ENCODE data around the gene VSIR.

Gene VSIR

DNA sequence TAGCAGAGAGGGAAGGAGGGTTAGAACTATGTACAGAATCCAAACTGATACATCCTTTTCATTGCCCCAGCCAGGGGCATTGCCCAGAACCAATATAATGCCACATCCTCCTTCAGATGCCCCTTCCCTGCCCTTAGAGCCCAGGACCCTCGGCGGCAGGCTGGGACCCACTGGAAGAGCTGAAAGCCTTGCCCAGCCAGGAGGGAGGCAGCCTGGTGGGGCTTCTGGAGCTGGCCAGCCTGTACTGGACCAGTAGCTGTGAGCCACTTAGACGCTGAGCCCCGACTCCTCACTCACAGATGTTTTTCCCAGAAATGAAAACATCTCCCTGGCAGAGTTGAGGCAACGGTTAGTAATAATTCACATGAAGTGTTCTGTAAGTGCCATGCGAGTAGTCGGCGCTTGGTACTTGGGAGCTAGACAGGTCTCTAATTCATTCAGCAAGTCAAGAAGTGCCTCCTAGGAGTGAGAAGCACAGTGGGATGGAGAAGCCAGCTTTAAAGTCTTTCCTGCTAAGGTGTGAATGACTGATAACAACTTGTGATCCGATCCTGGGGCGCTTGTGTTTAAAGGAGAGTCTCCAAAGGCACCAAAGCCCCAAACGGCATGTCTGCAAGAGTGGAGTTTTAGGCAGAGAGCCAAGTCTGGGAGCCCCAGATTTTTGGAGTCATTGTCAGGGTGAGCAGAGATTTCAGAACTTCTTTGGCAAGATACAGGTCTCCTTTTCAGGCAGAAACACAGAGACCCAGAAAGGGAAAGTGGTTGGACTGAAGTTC is 9.8 kb downstream of the VSIR start:
- FAIRE-seq: no peak

DNA sequence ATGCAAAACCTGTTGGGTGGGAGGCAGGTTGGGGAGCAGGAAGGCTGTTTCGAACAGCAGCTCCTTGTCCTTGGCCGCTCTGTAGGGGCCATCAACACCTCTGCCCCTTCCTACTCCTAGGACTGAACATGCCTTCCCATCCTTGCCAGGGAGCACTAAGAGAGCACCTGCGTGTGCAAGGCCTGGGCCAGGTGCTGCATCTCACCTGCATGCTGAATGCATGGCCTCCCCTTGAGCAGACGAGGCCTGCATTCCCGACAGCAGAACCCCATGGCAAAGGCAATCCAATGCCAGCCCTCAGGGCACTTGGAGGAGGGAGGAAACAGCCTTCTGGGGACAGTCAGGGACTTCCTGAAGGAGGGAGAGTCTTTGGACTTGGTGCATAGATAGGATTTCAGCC is 11.0 kb downstream of the VSIR start:
- no peak for FAIRE-seq

DNA sequence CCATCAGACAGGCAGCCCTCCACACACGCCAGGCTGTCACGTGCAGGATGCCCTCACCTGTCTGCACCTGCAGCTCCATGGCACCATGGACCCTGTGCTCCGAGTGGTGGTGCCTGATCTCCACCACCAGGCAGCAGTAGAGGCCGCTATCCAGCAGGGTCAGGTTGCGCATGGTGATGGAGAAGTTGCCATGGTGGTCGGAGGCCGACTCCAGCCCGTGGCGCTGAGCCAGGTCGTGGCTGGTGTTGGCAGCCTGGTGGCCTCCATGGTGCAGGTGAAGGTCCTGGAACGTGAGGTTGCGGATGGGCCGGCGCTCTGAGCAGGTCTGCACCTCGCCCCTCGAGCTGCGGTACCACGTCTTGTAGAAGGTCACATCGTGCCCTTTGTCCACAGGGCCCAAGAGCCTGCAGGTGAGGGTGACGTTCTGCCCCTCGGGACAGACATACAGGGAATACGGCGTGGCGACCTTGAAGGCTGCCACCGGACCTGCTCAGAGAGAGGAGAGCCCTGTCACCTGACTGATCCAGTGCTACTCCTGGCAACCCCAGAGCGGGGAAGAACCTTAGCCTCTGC is 11.7 kb downstream of the VSIR start:
- FAIRE-seq: no peak

DNA sequence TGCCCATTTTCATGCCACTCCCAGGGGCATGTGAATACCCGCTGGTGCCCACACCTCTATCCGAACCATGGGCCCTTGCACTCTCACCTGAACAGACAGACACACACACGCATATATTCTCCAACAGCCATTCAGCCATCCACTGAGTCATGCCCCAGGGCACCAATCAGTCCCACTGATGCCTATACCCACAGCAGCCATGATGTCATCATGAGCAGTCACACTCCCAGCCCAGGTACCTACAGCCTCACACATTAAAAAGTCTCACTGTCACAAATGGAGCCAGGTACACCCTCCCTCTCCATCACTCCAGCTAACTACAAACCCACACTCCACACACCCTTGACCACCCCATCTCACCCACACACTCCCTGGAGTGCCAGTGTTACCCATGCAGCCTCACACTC is 12.2 kb downstream of the VSIR start:
- no peak for FAIRE-seq

DNA sequence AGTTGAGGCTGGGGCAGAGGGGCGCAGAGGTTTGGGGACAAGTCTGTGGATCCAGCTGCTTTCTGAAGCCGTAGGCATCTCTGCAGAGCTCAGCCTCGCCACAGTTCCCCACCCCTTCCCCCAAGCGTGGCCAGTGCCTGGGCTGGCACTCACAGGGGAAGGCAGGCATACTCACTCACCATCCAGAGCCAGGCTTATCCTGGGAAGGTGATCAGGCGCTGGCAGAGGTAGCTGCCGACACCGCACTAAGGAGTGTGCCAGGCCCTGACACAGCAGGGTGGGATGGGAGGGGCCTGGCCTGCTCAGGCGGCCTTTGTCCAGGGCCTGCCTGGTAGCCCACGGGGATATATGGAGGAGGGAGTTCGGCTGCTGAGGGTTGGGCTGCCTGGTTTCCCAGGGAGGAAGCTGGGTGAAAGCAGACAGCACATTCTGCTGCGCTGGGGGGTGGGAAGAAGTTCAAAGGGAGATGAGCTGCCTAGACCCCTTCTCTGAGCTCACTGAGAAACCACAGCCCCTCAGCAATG is 15.9 kb downstream of the VSIR start:
- no peak for FAIRE-seq

DNA sequence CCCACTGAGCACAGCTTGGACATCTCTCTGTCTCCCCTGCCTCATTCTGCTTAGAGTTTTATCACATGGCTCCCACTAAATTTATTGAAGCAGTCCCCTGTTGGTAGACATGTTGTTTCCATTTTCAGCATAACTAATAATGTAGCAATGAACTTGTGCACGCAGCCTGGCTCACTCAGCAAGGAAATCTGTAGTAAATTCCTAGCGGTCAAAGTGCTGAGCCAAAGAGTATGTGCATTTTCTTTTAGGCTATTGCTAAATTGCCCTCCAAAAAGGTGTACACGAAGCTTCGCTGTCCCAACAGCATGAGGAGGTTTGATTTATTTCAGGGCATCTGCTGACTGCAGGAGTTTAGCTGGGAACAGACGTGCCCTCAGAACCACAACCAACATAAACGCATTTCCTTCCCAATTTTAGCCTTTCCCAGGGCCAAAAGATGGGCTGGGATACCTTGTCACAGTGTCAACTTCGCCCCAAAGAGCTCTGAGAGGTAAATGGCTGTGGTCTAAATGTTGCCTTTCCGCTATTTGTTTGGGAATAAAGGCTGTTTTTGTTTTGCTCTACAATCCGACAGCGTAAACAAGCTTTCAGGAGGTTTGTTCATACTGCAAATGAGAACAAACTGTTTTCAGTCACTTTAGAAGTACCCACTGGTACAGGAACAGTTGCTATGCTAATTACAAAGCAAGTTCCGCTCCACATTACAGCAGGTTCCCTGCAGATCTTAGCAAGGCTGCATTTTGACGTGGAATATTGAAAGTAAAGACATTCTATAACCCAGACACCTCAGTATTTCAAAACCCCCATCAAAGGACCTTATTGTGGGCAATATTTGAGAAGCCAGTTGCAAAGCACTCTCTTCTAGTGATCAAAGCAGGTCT is 16.8 kb downstream of the VSIR start:
- no peak for FAIRE-seq

DNA sequence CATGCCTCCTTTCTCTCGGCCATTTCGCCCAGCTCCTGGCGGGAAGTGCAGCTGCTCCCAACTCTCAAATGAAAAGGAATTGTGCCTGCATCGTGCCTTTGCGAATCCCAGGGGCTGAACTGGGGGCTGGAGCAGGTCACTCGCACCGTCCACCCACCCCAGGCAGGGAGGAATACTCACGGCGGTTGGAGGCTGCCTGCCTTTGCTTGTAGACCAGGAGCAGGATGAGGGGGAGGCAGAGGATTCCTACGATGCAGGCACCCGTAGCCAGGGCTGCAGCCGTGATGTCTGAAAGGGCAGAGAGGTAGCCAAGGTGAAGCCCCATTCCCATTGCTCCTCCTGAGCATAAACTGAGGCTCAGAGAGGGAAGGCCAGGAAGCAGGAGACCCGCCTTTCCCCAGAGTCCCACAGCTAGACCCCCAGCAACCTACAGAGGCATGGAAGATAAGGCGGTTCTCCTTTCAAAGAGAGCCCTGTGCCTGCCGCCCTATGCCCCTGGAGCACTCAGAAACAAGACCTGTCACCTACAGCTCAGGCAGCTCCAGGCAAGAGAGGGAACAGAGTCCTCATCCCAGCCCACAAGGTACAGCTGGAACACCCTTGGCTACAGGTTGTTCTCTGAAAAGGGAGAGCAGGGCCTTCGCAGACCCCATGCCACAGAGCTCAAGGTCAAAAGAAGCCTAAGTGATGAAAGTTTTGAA is 18.0 kb downstream of the VSIR start:
- no peak for FAIRE-seq

DNA sequence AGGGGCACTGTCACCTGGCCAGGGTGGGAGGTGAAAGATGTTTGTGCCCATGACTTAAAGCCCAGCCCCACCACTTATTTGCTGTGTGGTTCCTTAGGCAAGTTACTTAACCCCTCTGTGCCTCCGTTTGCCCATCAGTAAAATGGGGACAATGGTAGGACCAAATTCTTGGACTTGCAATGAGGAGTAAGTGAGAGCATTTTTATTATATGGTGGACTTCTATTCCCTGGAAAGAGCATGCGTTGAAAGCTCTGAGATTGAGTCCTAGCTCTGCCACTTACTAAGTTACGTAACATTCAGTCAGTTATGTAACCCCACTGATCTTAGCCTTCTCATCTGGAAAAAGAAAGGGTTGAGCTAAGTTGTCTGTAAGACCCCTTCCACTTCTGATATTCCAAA is 18.8 kb downstream of the VSIR start:
- FAIRE-seq: no peak

DNA sequence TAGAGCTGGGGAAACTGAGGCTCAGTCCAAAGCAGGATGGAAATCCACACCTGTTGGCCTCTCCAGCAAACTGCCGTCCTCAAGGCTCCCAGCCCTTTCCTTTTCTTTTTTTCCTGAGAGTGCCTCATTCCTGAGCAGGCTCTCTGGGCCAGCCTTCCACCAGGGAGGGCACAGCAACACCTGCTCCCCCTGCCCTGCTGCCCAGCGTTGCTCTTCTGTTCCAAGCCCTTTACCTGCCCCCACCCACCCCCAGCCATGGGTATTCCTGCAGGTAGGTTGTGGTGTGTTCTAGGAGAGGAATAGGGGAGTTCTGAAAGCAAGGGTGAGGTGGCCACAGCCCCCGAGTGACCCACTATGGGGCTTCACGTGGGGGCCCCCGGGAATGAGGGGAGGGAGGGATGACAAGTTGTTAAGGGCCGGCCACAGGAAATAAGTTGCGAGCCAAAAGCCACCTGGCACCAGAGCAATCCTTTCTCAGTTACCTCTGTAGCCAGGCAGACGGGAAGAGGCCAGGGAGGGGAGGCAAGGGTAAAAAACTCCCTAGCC is 19.3 kb downstream of the VSIR start:
- no peak for FAIRE-seq

DNA sequence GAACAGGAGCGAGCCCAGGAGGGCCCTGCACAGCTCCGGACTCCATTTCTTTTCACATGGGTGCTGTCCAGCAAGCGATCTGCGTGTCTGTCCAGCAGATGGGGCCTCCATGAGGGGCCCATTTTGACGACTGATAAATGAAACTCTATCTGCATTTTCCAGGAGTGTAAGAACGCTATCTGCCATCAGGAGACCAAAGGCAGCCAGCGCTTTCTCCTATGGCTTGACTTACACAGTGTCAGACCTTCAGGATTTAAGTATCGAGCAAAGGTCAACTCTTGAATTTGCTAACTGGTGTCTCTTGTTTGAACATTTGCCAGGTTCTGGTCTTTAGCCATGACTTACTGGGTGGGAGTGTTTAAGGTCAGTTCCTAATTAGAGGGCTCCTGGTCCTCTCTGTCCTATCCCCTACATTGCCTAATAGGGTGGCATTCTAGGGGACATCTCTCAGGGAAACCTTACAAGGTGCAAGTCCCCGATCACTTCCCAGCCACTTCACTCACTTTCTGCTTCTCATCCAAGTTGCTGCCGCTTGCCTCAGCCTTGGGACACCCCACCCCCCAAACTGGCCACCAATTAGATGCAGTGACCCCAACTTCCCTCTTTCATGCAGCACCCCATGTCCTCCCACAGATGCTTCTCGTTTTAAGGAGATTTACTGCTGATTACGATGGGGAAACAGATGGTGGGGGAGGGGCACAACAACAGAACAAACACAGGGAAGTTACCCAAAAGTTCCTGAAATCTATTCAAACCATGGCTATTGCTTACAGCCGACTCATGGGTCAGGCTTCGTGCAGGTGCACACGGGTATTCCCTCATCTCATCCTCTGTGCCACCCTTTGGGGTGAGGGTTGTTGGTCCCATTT is 20.0 kb downstream of the VSIR start:
- FAIRE-seq: no peak

DNA sequence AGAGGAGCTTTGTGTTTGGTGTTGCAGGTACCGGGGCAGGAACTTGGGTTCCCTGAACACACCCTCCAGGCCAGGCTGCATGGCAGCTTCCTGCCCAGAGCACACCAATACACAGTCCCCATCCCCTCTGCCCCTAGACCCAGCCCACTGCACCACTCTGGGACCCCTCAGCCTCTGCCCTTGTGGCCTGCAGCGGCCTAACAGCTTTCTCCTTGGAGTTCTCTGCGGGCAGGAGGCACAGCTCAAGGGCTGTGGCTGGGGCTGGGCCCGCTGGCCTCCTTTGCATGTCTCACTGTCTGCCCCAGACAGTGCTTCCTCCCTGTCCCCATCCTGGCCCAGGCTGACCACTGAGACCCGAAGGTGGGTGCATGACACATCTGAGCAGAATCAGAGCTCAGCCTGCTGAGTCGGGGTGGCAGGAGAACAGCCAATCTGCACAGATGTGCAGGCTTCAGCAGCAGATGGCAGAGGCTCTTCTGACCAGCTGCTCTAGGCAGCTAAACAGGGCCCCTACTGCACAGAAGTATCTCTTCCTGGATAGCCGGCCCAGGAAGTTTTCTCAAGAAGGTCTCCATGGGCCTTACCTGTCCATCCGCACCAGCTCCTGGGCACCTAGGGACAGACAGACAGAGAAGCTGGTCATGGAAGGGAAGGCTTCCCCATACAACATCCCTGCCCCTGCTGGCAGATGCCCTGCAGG is 20.8 kb downstream of the VSIR start:
- no peak for FAIRE-seq

DNA sequence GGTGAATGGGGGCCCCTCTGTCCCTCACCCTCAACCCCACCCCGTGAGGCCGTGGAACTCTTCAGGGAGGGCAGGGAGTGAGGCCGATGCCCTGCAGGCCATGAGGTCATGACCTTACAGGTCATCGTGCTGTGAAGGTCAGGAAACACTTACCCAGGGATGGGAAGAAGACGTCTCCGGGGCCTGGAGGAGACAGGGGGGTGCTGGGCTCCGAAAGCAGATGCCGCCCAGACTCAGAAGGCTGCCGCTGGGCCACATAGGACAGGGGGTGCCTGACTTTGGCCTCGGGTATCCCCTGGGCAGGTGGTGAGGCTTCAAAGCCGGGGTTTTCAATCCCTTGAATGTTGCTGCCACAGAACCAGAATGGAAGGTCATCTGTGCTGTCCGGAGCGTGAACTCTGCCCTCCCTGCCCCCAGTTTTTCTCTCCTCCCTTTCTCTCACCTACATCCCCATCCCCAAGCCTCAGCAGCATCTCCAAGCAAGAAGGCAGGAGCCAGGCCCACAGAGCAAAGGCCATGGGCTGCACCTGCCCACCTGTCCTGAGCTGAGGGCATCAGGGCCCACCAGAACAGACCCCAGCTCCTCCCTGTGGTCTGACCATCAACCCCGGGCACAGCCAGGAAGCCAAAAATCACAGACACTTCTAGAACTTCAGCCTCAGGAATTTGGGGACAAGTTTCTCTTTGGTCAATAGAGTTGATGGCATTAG is 21.6 kb downstream of the VSIR start:
- no peak for FAIRE-seq

DNA sequence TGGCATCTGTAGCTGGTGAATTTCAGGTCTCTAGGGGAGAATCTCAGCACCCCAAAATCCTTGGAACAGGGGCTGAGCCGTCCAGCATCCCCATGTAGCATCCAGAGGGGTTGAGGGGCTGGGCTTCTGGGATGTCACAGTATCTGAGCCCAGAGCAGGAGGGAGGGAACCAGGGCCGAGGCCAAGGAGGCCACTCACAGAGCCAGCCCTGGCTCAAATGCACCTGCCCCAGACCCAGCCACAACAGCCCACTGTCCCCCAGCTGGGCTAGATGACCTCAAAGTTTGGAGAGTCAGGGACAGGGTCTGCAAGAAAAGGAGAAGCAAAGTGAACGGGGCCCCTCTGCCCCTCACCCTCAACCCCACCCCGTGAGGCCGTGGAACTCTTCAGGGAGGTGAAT is 22.3 kb downstream of the VSIR start:
- no peak for FAIRE-seq

DNA sequence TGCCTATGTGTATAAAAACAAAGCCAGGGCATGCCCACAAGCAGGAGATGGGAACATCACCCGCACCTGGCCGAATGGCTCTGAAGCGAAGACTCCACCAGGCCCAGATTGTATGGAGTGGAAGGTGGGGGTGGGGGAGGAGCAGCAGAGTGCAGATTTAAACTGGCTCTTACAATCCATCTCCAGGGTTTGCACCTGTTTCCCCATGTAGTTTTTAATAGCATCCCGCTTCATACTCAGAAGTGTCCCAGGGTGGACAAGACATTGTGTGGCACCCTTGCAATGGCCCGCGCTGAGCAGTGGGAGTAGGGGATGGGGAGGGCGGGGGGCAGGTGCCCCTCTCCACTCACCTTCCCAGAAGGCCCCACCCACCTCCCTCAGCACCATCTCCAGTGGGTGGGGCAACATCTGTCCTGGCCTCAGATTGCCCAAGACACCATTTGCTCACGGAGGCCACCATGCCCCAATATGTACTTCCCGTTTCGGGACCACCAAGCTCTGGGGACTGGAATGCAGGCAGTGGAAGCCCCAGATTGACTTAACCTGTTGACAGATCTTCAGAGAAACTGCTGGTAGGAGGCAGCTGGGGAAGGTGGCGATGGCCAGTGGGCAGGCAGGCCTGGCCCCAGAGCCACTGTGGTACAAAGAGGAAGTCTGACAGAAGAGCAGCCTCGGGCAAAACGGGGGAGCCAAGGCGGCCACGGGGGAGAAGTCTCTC is 23.0 kb downstream of the VSIR start:
- FAIRE-seq: no peak

DNA sequence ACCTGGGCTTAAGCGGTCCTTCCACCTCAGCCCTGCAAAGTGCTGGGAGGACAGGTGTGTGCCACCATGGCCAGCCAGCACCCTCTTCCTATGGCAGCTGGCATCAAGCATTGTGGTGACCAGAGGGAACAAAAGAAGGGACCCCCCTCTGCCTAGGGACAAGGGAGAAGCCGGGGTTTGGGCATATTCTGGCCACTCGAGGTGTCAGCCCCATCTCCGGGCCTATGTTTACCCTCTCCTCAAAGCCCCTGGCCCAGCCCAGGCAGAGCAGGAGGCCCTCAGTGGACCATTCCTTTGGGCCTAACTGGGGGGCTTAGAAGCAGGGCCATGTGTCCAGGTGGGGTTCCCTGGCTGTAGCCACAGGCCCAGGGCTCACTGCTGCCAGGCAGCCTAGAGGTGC is 23.9 kb downstream of the VSIR start:
- no peak for FAIRE-seq

DNA sequence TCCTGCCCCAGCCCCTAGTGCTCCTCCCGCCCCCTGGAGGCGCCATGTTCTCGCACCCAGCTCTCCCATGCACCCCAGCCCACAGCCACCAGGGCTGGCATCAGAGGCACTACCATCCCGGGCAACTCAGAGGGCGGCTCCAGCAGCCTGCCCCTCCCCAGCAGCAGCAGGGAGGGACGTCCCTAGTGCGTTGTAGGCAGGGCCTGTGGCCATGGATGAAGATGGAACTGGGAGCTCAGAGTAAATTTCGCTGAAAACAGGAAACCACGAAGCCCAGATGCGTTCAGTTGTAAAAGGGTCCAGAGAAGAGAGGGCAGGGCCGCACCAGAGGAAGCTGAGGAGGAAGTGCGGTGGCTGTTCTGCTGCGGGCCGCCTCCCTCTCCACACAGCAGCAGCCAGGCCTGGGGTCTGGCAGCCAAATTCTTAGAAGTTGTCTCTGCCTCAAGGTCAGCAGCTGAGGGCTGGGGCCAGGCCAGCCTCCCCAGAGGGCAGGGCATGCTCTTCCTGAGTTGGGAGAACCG is 24.6 kb downstream of the VSIR start:
- no peak for FAIRE-seq

DNA sequence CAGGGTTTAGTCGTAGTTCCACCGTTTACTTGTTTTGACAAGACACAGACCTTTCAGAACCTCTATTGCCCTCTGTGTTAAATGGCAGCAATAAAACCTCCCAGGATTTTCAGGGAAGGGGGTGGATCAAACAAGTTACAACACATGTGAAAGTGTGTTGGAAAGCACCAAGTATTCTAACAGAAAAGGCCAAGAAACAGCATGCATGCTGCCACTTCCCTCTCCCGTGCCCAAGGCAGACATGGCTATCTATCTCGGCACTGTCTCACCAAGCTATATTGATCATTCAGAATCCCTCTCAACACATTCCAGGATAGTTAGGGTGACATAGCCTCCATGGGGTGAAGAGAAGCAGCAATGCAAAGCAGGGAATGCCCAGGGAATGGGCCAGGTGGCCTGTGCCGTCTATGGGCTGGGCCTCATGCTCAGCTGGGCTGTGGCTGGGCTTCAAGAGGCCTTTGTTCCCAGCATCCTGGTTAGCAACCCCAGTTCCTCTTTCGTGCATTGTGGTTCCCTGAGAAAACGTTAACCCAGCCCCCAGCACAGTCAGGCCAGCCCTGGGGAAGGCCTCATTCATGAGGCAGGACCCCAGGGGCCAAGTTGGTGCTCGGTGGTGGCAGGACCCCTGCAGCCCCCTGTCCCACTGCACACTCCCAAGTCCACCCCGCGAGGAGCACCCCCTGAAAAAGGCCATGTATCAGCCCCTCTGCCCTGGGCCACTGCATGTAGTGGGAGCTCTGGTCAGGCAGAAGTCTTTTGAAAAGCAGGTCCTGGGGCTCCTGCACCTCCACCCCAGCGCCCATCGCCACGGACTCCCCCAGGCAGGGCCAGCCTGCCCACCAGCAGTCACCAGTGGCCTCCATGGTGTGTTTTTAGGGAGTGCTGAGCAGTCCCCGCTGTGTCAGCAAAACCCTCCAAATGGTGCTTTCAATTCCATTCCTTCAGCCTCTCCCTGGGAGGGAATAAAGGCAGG is 25.5 kb downstream of the VSIR start:
- FAIRE-seq: no peak

DNA sequence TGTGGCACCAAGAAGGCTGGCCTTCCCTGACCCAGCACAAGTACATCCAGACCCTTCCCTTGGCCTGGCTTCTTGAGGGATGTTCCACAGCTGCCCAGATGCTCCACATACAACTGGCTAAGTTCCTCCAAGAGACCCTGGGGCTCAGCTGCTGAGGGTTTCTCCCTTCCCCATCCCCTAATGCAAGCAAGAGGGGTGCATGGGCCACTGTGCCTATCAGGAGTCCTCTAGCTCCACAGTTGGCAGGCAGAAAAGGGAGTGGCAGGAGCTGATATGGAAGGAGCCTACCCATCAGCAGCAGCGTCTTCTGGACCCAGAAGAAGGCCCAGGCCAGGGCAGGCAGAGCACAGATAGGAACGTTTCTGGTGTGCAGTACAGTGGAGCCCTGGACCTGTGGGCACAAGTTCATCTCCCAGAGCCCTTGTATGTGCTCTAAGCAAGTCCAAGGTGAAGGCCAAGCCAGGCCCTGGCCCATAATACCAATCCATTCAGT is 26.2 kb downstream of the VSIR start:
- FAIRE-seq: no peak

Measured in TTC549 (cell line).